Measurements from ENCODE around the gene C3. TPM values are rescaled to one million over a fixed set of nuclear protein-coding genes. Genes with fewer than 3 reads are reported as not detected.
"Not testable (repeated sequence)": the region's sequence is repeated elsewhere in the genome, so short reads cannot be mapped to it uniquely, and the experiment has no call there.

The C3 gene
- total RNA-seq (2014; rRNA removed; shearing (Covaris generic)): 13.4 and 20.2 TPM in 2 replicates

DNA sequence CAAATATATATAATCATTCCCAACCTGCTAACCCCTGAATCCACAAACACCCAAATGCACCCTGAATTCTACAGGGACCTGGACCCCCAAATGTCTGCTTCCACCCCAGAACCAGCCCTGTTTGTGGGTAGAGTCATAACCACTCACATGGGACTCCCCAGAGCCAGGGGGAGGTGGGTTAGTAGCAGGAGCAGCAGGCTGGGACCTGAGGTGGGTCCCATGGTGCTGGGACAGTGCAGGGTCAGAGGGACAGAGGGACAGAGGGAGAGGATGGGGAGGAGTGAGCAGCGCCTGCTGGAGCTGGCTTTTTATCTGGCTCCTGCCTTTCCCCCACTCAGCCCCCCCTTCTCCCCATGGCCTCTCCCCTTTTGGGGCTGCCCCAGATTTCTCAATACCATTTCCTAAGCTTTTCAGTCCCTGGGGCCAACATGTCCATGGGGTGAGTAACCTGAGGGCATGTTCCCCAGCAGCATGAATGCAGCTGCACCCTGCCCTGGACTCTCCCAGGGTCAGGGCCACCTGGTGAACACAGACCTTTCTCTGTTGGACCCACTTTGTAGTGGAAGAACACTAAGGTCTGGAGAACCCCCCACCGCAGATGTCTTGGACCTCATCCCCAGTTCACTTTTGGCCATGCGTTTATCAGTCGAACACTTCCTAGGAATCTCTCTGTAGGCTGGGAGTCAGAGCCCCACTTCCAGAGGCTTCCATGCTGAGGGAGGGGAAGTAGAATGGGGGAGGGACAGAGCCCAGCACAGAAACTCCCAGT lies at the start of gene C3:
Gene C3, minus strand, starts transcription at position 282 of the 769 bp plus-strand sequence. Its CDS starts 61 bp downstream, at position 221.
- H3K27me3 ChIP-seq (ENCODE audit: control insufficient read depth, insufficient read depth, low read length): no peaks in the 10 kb centered on the region
- H3K36me3 ChIP-seq (replicated peaks; ENCODE audit: control insufficient read depth, insufficient read depth, low read length): no peaks in the 10 kb centered on the region
- peak; percentile 18 for DNase-seq
- no peak within 1 kb of the TSS for H3K4me3 ChIP-seq (ENCODE audit: insufficient read depth, low read depth, low read length)

DNA sequence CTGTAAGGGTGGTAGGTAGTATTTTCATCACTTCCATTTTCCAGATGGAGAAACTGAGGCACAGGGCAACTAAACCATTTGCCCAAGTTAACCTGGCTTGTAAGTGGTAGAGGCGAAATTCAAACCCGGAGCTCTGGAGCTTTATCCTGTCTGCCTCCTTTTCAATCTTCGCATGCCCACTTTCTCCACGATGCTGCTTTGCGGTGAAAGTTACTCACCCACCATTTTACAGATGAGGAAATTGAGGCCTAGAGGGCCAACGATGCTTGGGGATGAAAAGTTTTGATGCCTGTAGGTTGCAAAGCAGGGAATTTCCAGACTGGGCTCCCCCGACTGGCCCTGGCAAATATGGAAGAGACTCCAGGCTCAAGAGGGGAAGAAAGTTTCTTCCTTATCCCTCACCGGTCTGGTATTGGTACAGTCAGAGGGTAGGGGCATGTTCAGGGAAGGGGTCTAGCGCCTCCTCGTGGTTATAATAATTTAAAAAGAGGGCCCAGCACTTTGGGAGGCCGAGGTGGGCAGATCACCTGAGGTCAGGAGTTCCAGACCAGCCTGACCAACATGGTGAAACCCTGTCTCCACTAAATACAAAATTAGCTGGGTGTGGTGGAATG lies 48.7 kb upstream of the C3 start:
- Histone ChIP-seq H3K27me3 (ENCODE audit: control insufficient read depth, insufficient read depth, low read length) (no peaks in the 10 kb centered on the region), H3K36me3 (replicated peaks; ENCODE audit: control insufficient read depth, insufficient read depth, low read length) (peaks cover 1% of the 10 kb centered on the region; the same call in 1 of the 2 replicates), H3K4me3 (ENCODE audit: insufficient read depth, low read depth, low read length) (no peak overlapping the region)
- DNase-seq: peak; percentile 79

DNA sequence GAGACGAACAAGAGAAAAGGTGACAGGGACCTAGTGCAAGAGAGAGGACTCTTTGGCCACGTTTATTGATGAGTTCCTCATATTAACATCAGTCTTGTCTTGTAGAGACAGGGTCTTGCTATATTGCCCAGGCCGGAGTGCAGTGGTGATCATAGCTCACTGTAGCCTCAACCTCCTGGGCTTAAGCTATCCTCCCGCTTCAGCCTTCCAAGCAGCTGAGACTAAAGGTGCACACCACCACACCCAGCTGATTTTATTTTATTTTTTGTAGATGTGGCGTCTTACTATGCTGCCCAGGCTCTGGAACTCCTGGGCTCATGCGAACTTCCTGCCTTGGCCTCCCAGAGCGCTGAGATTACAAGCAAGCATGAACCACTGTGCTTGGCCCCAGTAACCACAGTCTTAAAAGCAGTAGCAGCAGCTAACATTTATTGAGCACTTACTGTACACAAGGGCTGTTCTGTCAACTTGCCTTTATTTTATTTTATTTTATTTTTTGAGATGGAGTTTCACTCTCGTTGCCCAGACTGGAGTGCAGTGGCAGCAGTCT lies 47.9 kb upstream of the C3 start:
- Histone ChIP-seq H3K27me3 (ENCODE audit: control insufficient read depth, insufficient read depth, low read length) (no peaks in the 10 kb centered on the region), H3K4me3 (ENCODE audit: insufficient read depth, low read depth, low read length) (peak overlapping the region; percentile 52), H3K36me3 (replicated peaks; ENCODE audit: control insufficient read depth, insufficient read depth, low read length) (peaks cover 1% of the 10 kb centered on the region; the same call in 1 of the 2 replicates)
- no peak for DNase-seq

DNA sequence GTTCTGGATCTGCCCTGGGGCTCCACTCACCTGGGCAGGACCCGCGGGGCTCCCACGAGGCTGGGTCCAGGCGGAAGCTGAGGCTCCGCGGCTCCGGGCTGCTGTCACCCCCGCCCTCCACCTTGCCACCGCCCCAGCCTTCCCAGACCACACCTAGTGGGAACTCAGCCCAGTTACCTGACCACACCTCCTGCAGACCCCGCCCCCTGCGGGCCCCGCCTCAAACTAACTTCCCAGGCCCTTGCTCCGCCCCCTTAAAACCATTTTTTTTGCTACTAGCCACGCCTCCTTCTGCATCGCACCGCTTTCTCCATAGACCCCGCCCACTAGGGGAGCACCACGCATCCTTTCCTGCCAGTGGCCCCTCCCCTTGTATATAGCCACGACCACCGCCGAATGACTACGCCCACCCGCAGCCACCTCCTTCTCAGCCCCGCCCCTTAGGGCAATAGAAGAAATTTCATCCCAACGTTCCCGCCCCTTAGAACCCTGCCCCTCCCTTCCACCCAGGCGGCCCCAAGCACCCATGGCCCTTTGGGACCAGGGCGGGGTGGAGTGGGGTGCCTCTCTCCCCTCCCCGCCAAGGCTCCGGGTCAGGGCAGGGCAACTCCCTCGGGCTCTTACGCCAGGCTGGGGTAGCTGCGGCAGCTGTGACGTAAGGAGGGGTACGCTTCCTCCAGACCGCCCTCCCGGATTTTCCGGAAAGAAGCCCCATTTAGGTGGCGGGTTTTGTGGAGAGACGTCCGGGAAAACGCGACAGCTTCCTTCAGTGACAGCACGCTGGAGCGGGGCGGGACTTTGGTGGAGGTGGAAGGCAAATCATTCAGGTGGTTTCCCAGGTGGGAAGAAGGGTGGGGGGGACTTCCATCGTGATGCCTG lies 47.1 kb upstream of the C3 start, which contains the start of gene SH2D3A:
Gene SH2D3A, minus strand, starts transcription at position 79 of the 879 bp plus-strand sequence. CDS start 3,687 bp downstream, outside the sequence.
- Histone ChIP-seq H3K27me3 (ENCODE audit: control insufficient read depth, insufficient read depth, low read length) (no peaks in the 10 kb centered on the region), H3K36me3 (replicated peaks; ENCODE audit: control insufficient read depth, insufficient read depth, low read length) (peaks cover 1% of the 10 kb centered on the region; the same call in 1 of the 2 replicates), H3K4me3 (ENCODE audit: insufficient read depth, low read depth, low read length) (peak within 1 kb of the TSS; percentile 88)
- peak; percentile 98 for DNase-seq

DNA sequence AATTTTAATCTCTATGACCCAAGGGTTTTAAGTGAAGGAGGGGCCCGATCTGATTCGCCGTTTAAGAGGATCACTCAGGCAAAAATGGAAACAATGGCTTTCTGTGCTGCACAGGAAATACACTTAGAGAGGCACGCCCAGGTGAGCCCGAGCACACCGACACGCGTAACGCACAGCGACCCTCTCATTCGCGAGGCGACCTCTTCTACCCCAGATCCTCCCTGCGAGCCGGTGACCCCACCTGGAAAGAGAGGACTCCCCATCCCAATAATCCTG lies 46.6 kb upstream of the C3 start:
- H3K36me3 ChIP-seq (replicated peaks; ENCODE audit: control insufficient read depth, insufficient read depth, low read length): peaks cover 1% of the 10 kb centered on the region; the same call in 1 of the 2 replicates
- no peaks in the 10 kb centered on the region for H3K27me3 ChIP-seq (ENCODE audit: control insufficient read depth, insufficient read depth, low read length)
- peak overlapping the region; percentile 88 for H3K4me3 ChIP-seq (ENCODE audit: insufficient read depth, low read depth, low read length)
- no peak for DNase-seq

DNA sequence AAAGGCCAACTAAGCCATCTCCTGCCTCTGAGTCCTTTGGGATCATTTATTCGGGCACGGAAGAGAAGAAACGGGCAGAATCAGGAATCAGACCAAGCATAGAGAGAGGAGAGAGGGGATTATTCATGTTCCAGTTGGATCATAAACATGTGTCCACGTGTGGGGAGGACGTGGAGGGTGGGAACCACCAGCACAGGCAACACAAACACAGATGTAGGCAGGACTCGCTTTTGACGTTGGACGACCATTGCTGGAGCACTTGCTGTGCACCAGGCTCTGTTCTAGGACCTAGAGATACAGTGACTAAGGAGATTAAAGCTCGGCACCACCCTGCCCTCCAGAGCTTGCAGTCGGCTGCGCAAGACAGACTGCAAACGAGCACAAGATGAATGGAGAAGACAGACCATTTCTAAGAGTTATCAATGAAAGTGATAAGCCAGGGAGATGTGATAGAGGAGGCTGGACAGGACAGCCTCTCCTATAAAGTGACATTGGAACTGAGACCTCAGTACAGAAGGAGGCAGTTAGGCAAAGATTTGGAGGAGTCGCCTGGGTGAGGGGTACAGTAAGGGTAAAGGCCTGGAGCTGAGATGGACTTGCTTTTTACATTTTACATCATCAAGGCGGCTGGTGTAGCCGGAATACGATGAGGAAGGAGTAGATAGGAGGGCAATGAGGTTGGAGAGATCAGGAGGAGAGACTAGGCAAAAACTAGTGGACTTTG lies 46.1 kb upstream of the C3 start:
- peaks cover 1% of the 10 kb centered on the region; the same call in 1 of the 2 replicates for H3K36me3 ChIP-seq (replicated peaks; ENCODE audit: control insufficient read depth, insufficient read depth, low read length)
- H3K4me3 ChIP-seq (ENCODE audit: insufficient read depth, low read depth, low read length): peak overlapping the region; percentile 88
- H3K27me3 ChIP-seq (ENCODE audit: control insufficient read depth, insufficient read depth, low read length): no peaks in the 10 kb centered on the region
- DNase-seq: peak; percentile 24

DNA sequence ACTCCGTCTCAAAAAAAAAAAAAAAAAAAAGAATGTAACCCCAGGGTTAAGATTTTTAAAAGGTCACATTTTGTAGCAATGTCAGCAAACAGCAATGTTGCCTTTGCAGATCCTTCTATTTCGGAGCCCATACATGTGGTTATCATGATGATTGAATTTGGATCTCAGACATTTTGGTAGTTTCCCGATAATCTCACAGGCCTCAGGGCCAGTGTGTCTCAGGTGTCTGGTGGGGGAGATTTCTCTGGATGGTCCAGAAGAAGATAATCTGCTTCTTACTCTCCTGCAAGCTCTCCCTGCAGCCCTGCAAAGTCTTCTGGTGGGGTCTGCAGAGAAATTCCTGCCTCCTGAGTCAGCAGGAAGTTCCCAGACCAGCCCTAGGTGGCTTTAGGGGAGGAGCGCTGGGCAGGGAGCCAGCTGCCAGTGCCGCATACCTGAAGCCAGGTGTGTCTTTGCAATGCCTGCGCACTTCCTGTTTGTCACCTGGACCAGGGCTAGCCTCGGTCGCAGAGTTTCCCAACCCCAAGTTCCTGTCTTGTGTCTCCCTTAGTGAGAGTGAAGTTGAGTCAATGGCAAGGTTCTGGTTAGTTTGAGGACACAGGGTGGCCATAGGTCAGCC lies 45.4 kb upstream of the C3 start:
- DNase-seq: peak; percentile 87
- Histone ChIP-seq H3K36me3 (replicated peaks; ENCODE audit: control insufficient read depth, insufficient read depth, low read length) (peaks cover 1% of the 10 kb centered on the region; the same call in 1 of the 2 replicates), H3K4me3 (ENCODE audit: insufficient read depth, low read depth, low read length) (peak overlapping the region; percentile 88; the same call in 1 of the 2 replicates), H3K27me3 (ENCODE audit: control insufficient read depth, insufficient read depth, low read length) (no peaks in the 10 kb centered on the region)

DNA sequence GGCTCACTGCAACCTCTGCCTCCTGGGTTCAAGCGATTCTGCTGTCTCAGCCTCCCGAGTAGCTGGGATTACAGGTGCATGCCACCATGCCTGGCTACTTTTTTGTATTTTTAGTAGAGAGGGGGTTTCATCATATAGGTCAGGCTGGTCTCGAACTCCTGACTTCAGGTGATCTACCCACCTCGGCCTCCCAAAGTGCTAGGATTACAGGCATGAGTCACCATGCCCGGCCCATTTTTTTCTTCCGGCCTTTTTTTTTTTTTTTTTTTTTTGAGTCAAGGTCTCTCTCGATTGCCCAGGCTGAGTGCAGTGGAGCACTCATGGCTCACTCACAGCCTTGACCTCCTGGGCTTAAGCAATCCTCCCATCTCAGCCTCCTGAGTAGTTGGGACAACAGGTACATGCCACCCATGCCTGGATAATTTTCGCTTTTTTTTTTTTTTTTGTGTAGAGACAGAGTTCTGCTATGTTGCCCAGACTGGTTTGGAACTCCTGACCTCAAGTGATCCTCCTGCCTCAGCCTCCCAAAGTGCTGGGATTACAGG lies 41.9 kb upstream of the C3 start:
- H3K27me3 ChIP-seq (ENCODE audit: control insufficient read depth, insufficient read depth, low read length); H3K36me3 ChIP-seq (replicated peaks; ENCODE audit: control insufficient read depth, insufficient read depth, low read length); H3K4me3 ChIP-seq (ENCODE audit: insufficient read depth, low read depth, low read length); DNase-seq: not testable (repeated sequence)

DNA sequence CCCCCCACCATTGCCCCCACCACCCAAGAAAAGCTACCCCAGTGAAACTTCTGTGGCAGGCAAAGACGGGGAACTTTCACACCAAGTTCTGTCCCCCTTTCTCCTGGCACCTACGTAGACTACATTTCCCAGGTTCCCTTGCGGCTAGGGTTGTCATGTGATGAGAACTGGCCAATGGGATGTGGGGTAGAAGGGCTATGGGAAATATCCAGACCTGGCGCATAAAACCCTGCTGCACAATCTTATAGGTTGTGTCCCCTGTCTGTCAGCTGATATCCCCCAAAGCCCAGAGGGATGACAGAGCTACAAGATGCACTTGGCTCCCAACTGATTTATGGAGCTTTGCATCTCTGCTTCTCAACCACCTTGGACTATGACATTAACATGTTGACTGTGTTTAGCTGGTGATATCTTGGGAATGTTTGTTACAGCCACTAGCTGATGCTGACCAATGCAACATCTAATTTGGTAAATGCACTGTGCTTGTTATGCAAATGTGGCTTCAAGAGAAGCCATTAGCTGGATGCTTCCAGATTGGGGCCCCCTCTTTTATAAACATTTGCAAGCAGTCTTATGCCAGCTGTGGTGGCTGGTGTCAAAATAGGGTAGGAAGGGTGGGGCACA lies 40.7 kb upstream of the C3 start:
- no peak overlapping the region for H3K4me3 ChIP-seq (ENCODE audit: insufficient read depth, low read depth, low read length)
- H3K36me3 ChIP-seq (replicated peaks; ENCODE audit: control insufficient read depth, insufficient read depth, low read length): peaks cover 11% of the 10 kb centered on the region
- peak; percentile 80 for DNase-seq
- H3K27me3 ChIP-seq (ENCODE audit: control insufficient read depth, insufficient read depth, low read length): no peaks in the 10 kb centered on the region

DNA sequence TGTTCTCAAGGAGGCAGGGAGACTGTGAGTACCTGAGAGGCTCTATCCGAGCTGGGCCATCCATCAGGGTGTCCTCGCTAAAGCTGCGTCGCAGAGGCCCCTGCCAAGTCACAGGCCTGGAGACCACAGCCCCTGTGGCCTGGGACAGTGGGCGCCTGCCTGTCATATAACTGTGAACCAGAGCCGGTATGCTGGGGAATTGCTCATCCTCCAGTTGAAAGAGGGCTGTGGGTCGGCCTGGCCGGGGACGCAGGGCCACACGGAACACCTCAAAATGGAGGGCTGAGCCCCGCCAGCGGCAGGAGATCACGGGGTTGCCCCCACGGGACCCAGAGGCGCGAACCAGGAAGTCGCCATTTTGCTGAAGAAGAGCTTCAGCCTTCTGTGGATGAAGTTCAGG lies 40.2 kb upstream of the C3 start:
- H3K27me3 ChIP-seq (ENCODE audit: control insufficient read depth, insufficient read depth, low read length): no peaks in the 10 kb centered on the region
- no peak overlapping the region for H3K4me3 ChIP-seq (ENCODE audit: insufficient read depth, low read depth, low read length)
- peaks cover 11% of the 10 kb centered on the region for H3K36me3 ChIP-seq (replicated peaks; ENCODE audit: control insufficient read depth, insufficient read depth, low read length)
- peak; percentile 26 for DNase-seq

DNA sequence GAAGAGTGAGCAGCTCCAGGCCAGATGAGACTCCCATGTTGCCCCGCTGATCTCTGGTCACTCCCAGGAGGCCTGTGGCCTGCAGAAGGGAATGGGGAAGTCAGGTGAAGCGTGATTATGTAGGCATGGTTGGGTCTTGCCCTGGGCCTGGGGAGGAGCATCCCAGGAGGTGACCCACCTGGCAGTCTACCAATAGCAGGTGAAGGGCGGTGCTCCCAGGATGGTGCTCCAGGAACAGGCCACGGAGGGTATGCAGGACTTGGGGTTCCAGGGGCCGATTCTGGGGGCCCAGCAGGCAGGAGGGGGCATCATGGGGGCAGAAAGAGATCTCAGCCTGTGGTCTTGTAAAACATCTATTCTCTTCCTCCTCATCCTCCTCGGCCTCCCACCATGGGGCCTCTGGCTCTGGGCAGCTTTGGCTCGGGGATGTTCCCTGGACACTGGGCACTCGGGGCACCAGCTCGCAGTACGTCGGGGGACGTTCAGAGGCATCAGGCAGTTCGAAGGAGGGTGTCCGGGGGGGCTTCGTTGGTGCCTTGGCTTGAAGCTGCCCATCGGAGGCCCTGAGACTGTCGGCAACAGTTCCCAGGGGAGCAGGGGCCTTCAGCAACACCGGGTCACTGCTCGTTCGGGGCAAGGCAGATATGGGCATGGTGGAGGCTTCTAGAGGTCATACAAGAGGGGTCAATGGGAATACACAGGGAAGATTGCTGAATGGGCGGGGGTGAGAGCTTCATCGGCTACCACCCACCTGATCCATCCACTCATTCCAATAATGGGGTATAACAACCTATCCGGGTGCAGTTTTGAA lies 34.4 kb upstream of the C3 start:
- H3K27me3 ChIP-seq (ENCODE audit: control insufficient read depth, insufficient read depth, low read length): no peaks in the 10 kb centered on the region
- H3K4me3 ChIP-seq (ENCODE audit: insufficient read depth, low read depth, low read length): no peak overlapping the region
- peaks cover 22% of the 10 kb centered on the region for H3K36me3 ChIP-seq (replicated peaks; ENCODE audit: control insufficient read depth, insufficient read depth, low read length)
- peak; percentile 22 for DNase-seq

DNA sequence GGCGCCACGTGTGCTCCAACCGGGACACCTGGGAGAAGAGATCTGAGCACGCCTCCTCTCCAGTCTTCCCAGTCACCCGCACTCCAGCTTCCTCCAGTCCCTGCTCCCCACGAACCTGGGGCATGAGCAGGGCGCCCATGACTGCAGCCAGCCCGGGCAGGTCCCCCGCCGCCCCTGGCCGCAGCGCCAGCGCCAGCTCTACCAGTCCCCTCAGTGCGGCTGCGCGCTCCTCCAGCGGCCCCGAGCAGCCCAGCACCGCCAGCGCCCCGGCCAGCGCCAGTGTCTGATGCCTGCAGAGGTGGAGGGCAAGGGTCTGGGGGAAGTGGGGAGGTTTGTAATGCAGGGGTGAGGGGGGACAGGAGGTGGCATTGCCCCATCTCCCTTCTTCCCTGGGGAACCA lies 33.7 kb upstream of the C3 start:
- no peak for DNase-seq
- peaks cover 22% of the 10 kb centered on the region for H3K36me3 ChIP-seq (replicated peaks; ENCODE audit: control insufficient read depth, insufficient read depth, low read length)
- no peak overlapping the region for H3K4me3 ChIP-seq (ENCODE audit: insufficient read depth, low read depth, low read length)
- H3K27me3 ChIP-seq (ENCODE audit: control insufficient read depth, insufficient read depth, low read length): no peaks in the 10 kb centered on the region
